Neutrophil (primary cell): ENCODE measurements around the gene ELK3.

Experiments used
- H3K27ac ChIP-seq: fragments of 200-600 bp; sonication (generic); 2 replicates; pipeline ENCODE4 v1.5.1; 2016; ENCODE audit warnings: mild to moderate bottlenecking, moderate library complexity
- H3K27me3 ChIP-seq: fragments of 200-600 bp; sonication (generic); 2 replicates; pipeline ENCODE4 v1.6.0; 2016; ENCODE audit warnings: mild to moderate bottlenecking
- H3K36me3 ChIP-seq: fragments of 200-600 bp; sonication (generic); 2 replicates; pipeline ENCODE4 v1.5.1; 2017
- H3K4me1 ChIP-seq, 2 experiments: fragments of 200-600 bp in 1 of 2; sonication (generic) in 1 of 2; 1 replicate in 1 of 2; 2 replicates in 1 of 2; pipeline versions ENCODE4 v1.5.1 to v1.6.1; 2013 to 2016; ENCODE audit warnings: low read depth in 1 of 2, low read length in 1 of 2, mild to moderate bottlenecking in 1 of 2, moderate library complexity in 1 of 2; ENCODE audit not compliant: control insufficient read depth in 1 of 2, insufficient read depth in 1 of 2
- H3K4me3 ChIP-seq, 2 experiments: fragments of 200-600 bp in 1 of 2; sonication (generic) in 1 of 2; 1 replicate in 1 of 2; 2 replicates in 1 of 2; pipeline ENCODE4 v1.5.1; 2013 to 2016; ENCODE audit warnings: low read depth in 1 of 2, low read length in 1 of 2, mild to moderate bottlenecking in 1 of 2, moderate library complexity in 1 of 2
- H3K9me3 ChIP-seq: fragments of 200-600 bp; sonication (generic); 2 replicates; pipeline ENCODE4 v1.5.1; 2016
- CTCF ChIP-seq: fragments of 200-600 bp; sonication (generic); IDR thresholded peaks from 2 replicates; pipeline ENCODE4 v1.5.1; 2016; ENCODE audit warnings: antibody characterized with exemption

The ELK3 gene

GRCh38 chr12:96233168-96233567 lies 39.0 kb downstream of the ELK3 start:
- H3K27me3 ChIP-seq: no peaks in the 10 kb centered on the region
- no peaks in the 10 kb centered on the region for H3K36me3 ChIP-seq
- H3K4me3 ChIP-seq: no peak overlapping the region
- TF ChIP-seq CTCF: no peak
- no peaks in the 10 kb centered on the region for H3K4me1 ChIP-seq
- no peaks in the 10 kb centered on the region for H3K9me3 ChIP-seq
- H3K27ac ChIP-seq: no peak overlapping the region

GRCh38 chr12:96233939-96234461 lies 39.8 kb downstream of the ELK3 start:
- Histone ChIP-seq H3K4me3 (no peak overlapping the region), H3K4me1 (no peaks in the 10 kb centered on the region), H3K27ac (no peak overlapping the region), H3K36me3 (no peaks in the 10 kb centered on the region), H3K9me3 (no peaks in the 10 kb centered on the region), H3K27me3 (no peaks in the 10 kb centered on the region)
- no peak for TF ChIP-seq CTCF

GRCh38 chr12:96234591-96235483 lies 40.7 kb downstream of the ELK3 start:
- no peak overlapping the region for H3K4me3 ChIP-seq
- no peaks in the 10 kb centered on the region for H3K27me3 ChIP-seq
- no peak overlapping the region for H3K27ac ChIP-seq
- H3K36me3 ChIP-seq: no peaks in the 10 kb centered on the region
- no peaks in the 10 kb centered on the region for H3K4me1 ChIP-seq
- no peak for TF ChIP-seq CTCF
- no peaks in the 10 kb centered on the region for H3K9me3 ChIP-seq

- no peak for TF ChIP-seq CTCF
- H3K4me1 ChIP-seq: no peaks in the 10 kb centered on the region
- H3K27me3 ChIP-seq: no peaks in the 10 kb centered on the region
- no peak overlapping the region for H3K27ac ChIP-seq
- H3K9me3 ChIP-seq: no peaks in the 10 kb centered on the region
- H3K4me3 ChIP-seq: no peak overlapping the region
- H3K36me3 ChIP-seq: no peaks in the 10 kb centered on the region
These were observed 41.3 kb downstream of the ELK3 start for GRCh38 chr12:96235484-96235826.

- no peaks in the 10 kb centered on the region for H3K36me3 ChIP-seq
- H3K4me3 ChIP-seq: no peak overlapping the region
- H3K27ac ChIP-seq: no peak overlapping the region
- H3K4me1 ChIP-seq: peaks cover 0 to under 1% of the 10 kb centered on the region in 2 experiments
- no peaks in the 10 kb centered on the region for H3K27me3 ChIP-seq
- no peak for TF ChIP-seq CTCF
- H3K9me3 ChIP-seq: no peaks in the 10 kb centered on the region
These were observed 42.1 kb downstream of the ELK3 start for GRCh38 chr12:96236221-96236822.
